H1 (cell line): ENCODE data around the gene ZAP70. TPM values are rescaled to one million over a fixed set of nuclear protein-coding genes. Genes with fewer than 3 reads are reported as not detected.

Experiments
- CTCF ChIA-PET: fragments of 300-600 bp; sonication (Branson Sonifier 250); formaldehyde crosslinking; loops from one replicate; lab custom pipeline; 2021; ENCODE audit not compliant: partially characterized antibody; lab: Charles Lee
- POLR2A ChIA-PET: fragments of 300-600 bp; sonication (Branson Sonifier 250); formaldehyde crosslinking; loops from one replicate; lab custom pipeline; 2021; ENCODE audit warnings: inconsistent platforms; ENCODE audit not compliant: partially characterized antibody; lab: Charles Lee
- DNase-seq, 2 experiments: peaks; one replicate each; pipeline versions ENCODE4 v3.0.0 to v3.0.0-alpha.2; 2010 to 2022; ENCODE audit warnings: low spot score in 2 of 2, low read depth in 1 of 2, mixed read lengths in 1 of 2
- FAIRE-seq: peaks from 2 replicates; lab custom pipeline; 2011; peaks lifted over from hg19 to GRCh38; lab: Jason Lieb, UNC
- H2AFZ ChIP-seq: 2 replicates; pipeline ENCODE4 v1.8.1; 2012; ENCODE audit warnings: low read length, inconsistent platforms
- H2AK5ac ChIP-seq: 2 replicates; pipeline ENCODE4 v1.6.1; 2013; ENCODE audit warnings: low read depth, low read length
- H2BK120ac ChIP-seq: replicated peaks from 2 replicates; pipeline ENCODE3; 2013; ENCODE audit warnings: low read depth, low read length, inconsistent platforms
- H2BK12ac ChIP-seq: 2 replicates; pipeline ENCODE4 v1.6.1; 2013; ENCODE audit warnings: low read depth, low read length
- H2BK15ac ChIP-seq: 2 replicates; pipeline ENCODE4 v1.6.1; 2013; ENCODE audit warnings: low read length
- H2BK20ac ChIP-seq: 2 replicates; pipeline ENCODE4 v1.6.1; 2013; ENCODE audit warnings: low read length
- H2BK5ac ChIP-seq: 2 replicates; pipeline ENCODE4 v1.6.1; 2013; ENCODE audit warnings: low read depth, low read length
- H3K14ac ChIP-seq: 2 replicates; pipeline ENCODE4 v1.6.1; 2013; ENCODE audit warnings: inconsistent platforms; ENCODE audit not compliant: insufficient read length
- H3K18ac ChIP-seq: 2 replicates; pipeline ENCODE4 v1.6.1; 2013; ENCODE audit warnings: low read length; ENCODE audit errors: extremely low read depth
- H3K23ac ChIP-seq: 2 replicates; pipeline ENCODE4 v1.6.1; 2013; ENCODE audit warnings: inconsistent platforms; ENCODE audit not compliant: insufficient read length
- H3K23me2 ChIP-seq: 2 replicates; pipeline ENCODE4 v1.6.1; 2013; ENCODE audit warnings: low read depth, low read length
- H3K27ac ChIP-seq: 2 replicates; pipeline ENCODE4 v1.6.1; 2011; ENCODE audit warnings: low read depth, low read length, inconsistent platforms
- H3K27me3 ChIP-seq, 4 experiments: replicated peaks in 1 of 4; 1 replicate in 1 of 4; 2 replicates in 3 of 4; pipeline versions ENCODE4 v1.6.1 to v1.8.1; 2011 to 2013; ENCODE audit warnings: low read length in 3 of 4, mild to moderate bottlenecking in 3 of 4, inconsistent platforms in 2 of 4, mixed read lengths in 2 of 4, moderate library complexity in 1 of 4; ENCODE audit not compliant: control insufficient read depth in 3 of 4, insufficient read depth in 3 of 4; ENCODE audit errors: extremely low read depth in 1 of 4
- H3K36me3 ChIP-seq, 4 experiments: 2 replicates each; pipeline versions ENCODE4 v1.6.1 to v1.8.1; 2011 to 2013; ENCODE audit warnings: mild to moderate bottlenecking in 4 of 4, low read length in 3 of 4, moderate library complexity in 2 of 4, control low read depth in 1 of 4, inconsistent platforms in 1 of 4; ENCODE audit not compliant: insufficient read depth in 4 of 4, control insufficient read depth in 2 of 4
- H3K4ac ChIP-seq: replicated peaks from 2 replicates; pipeline ENCODE3; 2013; ENCODE audit warnings: low read length, low read depth, mixed read lengths, inconsistent platforms; ENCODE audit not compliant: insufficient read length
- H3K4me1 ChIP-seq, 4 experiments: replicated peaks in 1 of 4; 1 replicate in 1 of 4; 2 replicates in 3 of 4; pipeline versions ENCODE4 v1.6.1 to v1.8.1; 2011 to 2013; ENCODE audit warnings: low read length in 3 of 4, inconsistent platforms in 2 of 4, mixed read lengths in 1 of 4; ENCODE audit not compliant: insufficient read depth in 4 of 4, control insufficient read depth in 3 of 4
- H3K4me2 ChIP-seq, 2 experiments: 2 replicates each; pipeline versions ENCODE4 v1.6.1 to v1.8.1; 2011 to 2013; ENCODE audit warnings: low read depth in 2 of 2, low read length in 2 of 2, control low read depth in 1 of 2, inconsistent platforms in 1 of 2, mild to moderate bottlenecking in 1 of 2; ENCODE audit not compliant: insufficient read depth in 1 of 2
- H3K4me3 ChIP-seq, 4 experiments: fragments of 200-600, 300-600 bp in 1 of 4; sonication (generic), shearing (Covaris generic), sonication (Bioruptor Twin) in 1 of 4; 2 replicates each; pipeline versions ENCODE4 v1.5.1 to v1.8.1; 2011 to 2016; ENCODE audit warnings: low read length in 4 of 4, low read depth in 3 of 4, control low read depth in 2 of 4, inconsistent platforms in 2 of 4, mild to moderate bottlenecking in 2 of 4, mixed read lengths in 1 of 4, moderate library complexity in 1 of 4; ENCODE audit not compliant: insufficient read depth in 2 of 4; ENCODE audit errors: extremely low read depth in 1 of 4
- H3K56ac ChIP-seq: replicated peaks from 2 replicates; pipeline ENCODE3; 2013; ENCODE audit warnings: low read depth, mild to moderate bottlenecking, mixed read lengths, low read length, inconsistent platforms; ENCODE audit not compliant: insufficient read length
- H3K79me1 ChIP-seq: 2 replicates; pipeline ENCODE4 v1.6.1; 2013; ENCODE audit warnings: low read depth, low read length, control low read depth
- H3K79me2 ChIP-seq, 2 experiments: 2 replicates each; pipeline versions ENCODE4 v1.6.1 to v1.8.1; 2012 to 2013; ENCODE audit warnings: low read length in 2 of 2, mild to moderate bottlenecking in 2 of 2, inconsistent platforms in 1 of 2; ENCODE audit not compliant: insufficient read depth in 2 of 2, control insufficient read depth in 1 of 2
- H3K9ac ChIP-seq, 4 experiments: replicated peaks in 1 of 4; 1 replicate in 1 of 4; 2 replicates in 3 of 4; pipeline versions ENCODE4 v1.6.1 to v1.8.1; 2011 to 2013; ENCODE audit warnings: low read depth in 3 of 4, low read length in 3 of 4, control low read depth in 2 of 4, mild to moderate bottlenecking in 2 of 4, moderate library complexity in 2 of 4, inconsistent platforms in 1 of 4; ENCODE audit errors: extremely low read depth in 1 of 4
- H3K9me3 ChIP-seq, 2 experiments: 2 replicates each; pipeline versions ENCODE4 v1.6.1 to v1.8.1; 2012 to 2013; ENCODE audit warnings: mild to moderate bottlenecking in 2 of 2, moderate library complexity in 2 of 2, control low read depth in 1 of 2, inconsistent platforms in 1 of 2, low read depth in 1 of 2, low read length in 1 of 2, mixed read lengths in 1 of 2; ENCODE audit not compliant: insufficient read depth in 2 of 2
- H4K20me1 ChIP-seq, 2 experiments: replicated peaks in 1 of 2; 2 replicates each; pipeline versions ENCODE3 to v1.8.1; 2011 to 2013; ENCODE audit warnings: inconsistent platforms in 2 of 2, low read length in 2 of 2, mild to moderate bottlenecking in 1 of 2; ENCODE audit not compliant: insufficient read depth in 2 of 2, control insufficient read depth in 1 of 2
- H4K5ac ChIP-seq: 2 replicates; pipeline ENCODE4 v1.6.1; 2013; ENCODE audit warnings: low read length, low read depth, mixed read lengths, inconsistent platforms; ENCODE audit not compliant: insufficient read length
- H4K8ac ChIP-seq: 2 replicates; pipeline ENCODE4 v1.8.0; 2013; ENCODE audit warnings: mild to moderate bottlenecking, moderate library complexity, low read length, inconsistent platforms; ENCODE audit not compliant: insufficient read depth; ENCODE audit errors: extremely low read depth
- H4K91ac ChIP-seq: replicated peaks from 2 replicates; pipeline ENCODE3; 2013; ENCODE audit warnings: low read length, mixed read lengths, inconsistent platforms; ENCODE audit not compliant: insufficient read length
- FOSL1 ChIP-seq: IDR thresholded peaks from 2 replicates; pipeline ENCODE4 v1.6.1; 2011; ENCODE audit warnings: mild to moderate bottlenecking, low read depth, low read length, moderate library complexity; ENCODE audit not compliant: insufficient read depth
- SIN3A ChIP-seq, 2 experiments: IDR thresholded peaks in 1 of 2; conservative IDR thresholded peaks in 1 of 2; 2 replicates each; pipeline ENCODE4 v1.6.1; 2011 to 2012; ENCODE audit warnings: low read length in 2 of 2, improper control_type of control experiment in 1 of 2, low read depth in 1 of 2, mild to moderate bottlenecking in 1 of 2
- SIRT6 ChIP-seq: IDR thresholded peaks from one replicate; pipeline ENCODE4 v1.7.1; 2012; ENCODE audit warnings: low read length, inconsistent platforms
- SIX5 ChIP-seq: IDR thresholded peaks from 2 replicates; pipeline ENCODE4 v1.6.1; 2011; ENCODE audit warnings: mild to moderate bottlenecking, low read depth, low read length
- WGBS, 2 experiments: shearing (Covaris generic) in 1 of 2; methylation state at CpG; one replicate each; pipeline versions ENCODE4 v1.1.6 to v1.1.7; 2013 to 2015; ENCODE audit warnings: low lambda C conversion rate in 2 of 2, mixed read lengths in 2 of 2, inconsistent platforms in 1 of 2, low coverage in 1 of 2, missing lambda C conversion rate in 1 of 2; ENCODE audit not compliant: insufficient replicate concordance in 2 of 2, insufficient coverage in 1 of 2, insufficient read length in 1 of 2; ENCODE audit errors: extremely low coverage in 1 of 2, missing lambda C conversion rate in 1 of 2; 5-methylcytosine and 5-hydroxymethylcytosine counted together
- polyA plus RNA-seq, 7 experiments: library from polyadenylated mRNA; depleted of rRNA in 3 of 7; stranded (reverse) in 5 of 7; unstranded in 2 of 7; fragments of >200 nt in 5 of 7; fragments of 200-250 nt in 2 of 7; gene quantifications; 1 replicate in 5 of 7; 2 replicates in 1 of 7; 4 replicates in 1 of 7; pipeline versions ENCODE4 v1.2.1 to v1.2.3, GENCODE V29; 2011 to 2013; ENCODE audit warnings: missing spikeins in 2 of 7, mixed read lengths in 2 of 7
- total RNA-seq: library from RNA; stranded (reverse); fragmentation: NEBNext Ultra II Directional; extraction: Animal tissue kit (Norgen Biotek cat#: 25700); gene quantifications from 2 replicates; pipeline ENCODE4 v1.2.1, GENCODE V29; 2021

The ZAP70 gene
- total and polyA plus RNA-seq, 2 of the 8 experiments (the other 6 are each of a cell fraction or from before 2014, with no cell fraction given): 0.15 TPM; not detected in 1

DNA sequence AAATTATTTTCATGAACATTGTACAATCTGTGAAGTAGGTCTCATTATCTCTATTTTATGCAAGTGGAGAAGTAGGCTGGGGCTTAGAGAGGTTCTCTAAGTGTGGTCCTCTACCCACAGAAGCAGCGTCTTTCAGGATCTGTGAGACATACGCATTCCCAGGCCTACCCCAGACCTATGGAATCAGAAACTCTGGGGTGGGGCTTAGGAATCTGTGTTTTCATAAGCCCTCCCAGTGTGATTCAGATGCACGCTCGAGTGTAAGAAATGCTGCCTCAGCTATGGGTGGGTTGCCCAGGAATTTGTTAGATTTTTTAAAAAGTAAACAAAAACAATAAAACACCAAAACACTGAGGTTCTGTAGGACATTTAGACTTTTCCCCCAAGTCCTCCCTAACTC is 14.8 kb upstream of the ZAP70 start:
- Histone ChIP-seq H2BK15ac (no peak overlapping the region), H3K36me3 (no peaks in the 10 kb centered on the region), H3K56ac (no peak overlapping the region), H3K79me1 (no peaks in the 10 kb centered on the region), H4K5ac (no peak overlapping the region), H3K18ac (no peak overlapping the region), H3K4me2 (no peak overlapping the region), H4K20me1 (no peaks in the 10 kb centered on the region), H2BK120ac (no peak overlapping the region), H3K4me3 (no peak overlapping the region), H3K79me2 (no peaks in the 10 kb centered on the region), H3K23me2 (no peaks in the 10 kb centered on the region), H3K27me3 (no peaks in the 10 kb centered on the region; a peak in 1 of 7 replicates), H2AK5ac (no peak overlapping the region), H3K23ac (no peak overlapping the region), H4K91ac (no peak overlapping the region), H3K4me1 (peaks cover 0 to 2% (median 0%) of the 10 kb centered on the region in 4 experiments; a peak in 2 of 7 replicates), H2AFZ (no peak overlapping the region), H4K8ac (no peak overlapping the region), H3K14ac (no peak overlapping the region), H3K9me3 (no peaks in the 10 kb centered on the region), H2BK20ac (no peak overlapping the region), H3K27ac (no peak overlapping the region), H3K4ac (no peak overlapping the region), H3K9ac (no peak overlapping the region), H2BK5ac (no peak overlapping the region), H2BK12ac (no peak overlapping the region)
- FAIRE-seq (no peak), DNase-seq (no peak)
- CTCF ChIA-PET: interaction anchor here (0.5 to 9.0 kb wide), 26 partner anchors 8 to 744 kb away, joined by 3 to 202 read pairs (median 7); partner anchors contain the start of genes ACTR1B, ANKRD36B, C2orf92 and COX5B
- POLR2A ChIA-PET: interaction anchor here (0.8 to 4.9 kb wide), 3 partner anchors 34 to 108 kb away, joined by 3 to 16 read pairs (median 4); partner anchors contain the start of gene ACTR1B
- 88% methylated on average over 4 of the region's 4 CpGs; no CpG with 5 or more reads in 1 of the 2 experiments for WGBS, 2 experiments
- TF ChIP-seq SIX5: no peak
- TF ChIP-seq SIRT6: no peak
- no peak for TF ChIP-seq SIN3A (conservative IDR thresholded peaks at IDR 0.05 in 1 of 2, IDR thresholded peaks at IDR 0.05 in 1 of 2; ENCODE audit: low read depth in 1 of 2, low read length in 2 of 2)
- TF ChIP-seq FOSL1: no peak
